GM19193 (cell line): ENCODE data around the gene HGS.
A peak's percentile ranks its signal among the peaks of the same experiment; 100 is the strongest.

Experiments
- POLR2A ChIP-seq: IDR thresholded peaks from 4 replicates; pipeline ENCODE4 v1.6.1; 2011; ENCODE audit not compliant: insufficient read depth, insufficient read length; ENCODE audit errors: extremely low read depth

The HGS gene

GRCh38 chr17:81693509-81694210, 9.8 kb downstream of the HGS start:
- no peak for TF ChIP-seq POLR2A

GRCh38 chr17:81694810-81695209, 11.0 kb downstream of the HGS start:
- TF ChIP-seq POLR2A = no peak

- no peak for TF ChIP-seq POLR2A
Observed at GRCh38 chr17:81695211-81695610, 11.4 kb downstream of the HGS start.

GRCh38 chr17:81695801-81696200, 12.0 kb downstream of the HGS start:
- no peak for TF ChIP-seq POLR2A

GRCh38 chr17:81696218-81696941, 12.6 kb downstream of the HGS start:
- TF ChIP-seq POLR2A = no peak

- no peak for TF ChIP-seq POLR2A
Observed at GRCh38 chr17:81697261-81698044, 13.6 kb downstream of the HGS start.

- peak; percentile 15 for TF ChIP-seq POLR2A
Observed at GRCh38 chr17:81700353-81701287, 16.8 kb downstream of the HGS start.

- TF ChIP-seq POLR2A = peak; percentile 35
Observed at GRCh38 chr17:81701288-81702071, 17.7 kb downstream of the HGS start.

GRCh38 chr17:81702934-81703746, 19.3 kb downstream of the HGS start, which contains the start of gene MRPL12:
TSS of gene MRPL12 (plus strand) at chr17:81703367. CDS start at chr17:81703502, 135 bp downstream.
- peak; percentile 97 for TF ChIP-seq POLR2A

GRCh38 chr17:81703747-81704654, 20.2 kb downstream of the HGS start:
- TF ChIP-seq POLR2A = no peak

- TF ChIP-seq POLR2A = no peak
Observed at GRCh38 chr17:81705518-81706231, 21.9 kb downstream of the HGS start.
